Transverse colon (tissue), 4 donors: ENCODE results near the gene EYA2. TPM values are rescaled to one million over a fixed set of nuclear protein-coding genes. Genes with fewer than 3 reads are reported as not detected.

Experiments
- DNase-seq: peaks from one replicate; pipeline ENCODE4 v3.0.0-alpha.2; 2019
- H3K27ac ChIP-seq, 4 donors: fragments of 200-600 bp; sonication (generic); 2 replicates each; pipeline ENCODE4 v1.5.1; 2016 to 2018; ENCODE audit warnings: inconsistent platforms in 4 of 4
- H3K27me3 ChIP-seq: fragments of 200-600 bp; sonication (generic); 2 replicates; pipeline ENCODE4 v1.5.1; 2017; ENCODE audit warnings: inconsistent platforms
- H3K36me3 ChIP-seq, 4 donors: fragments of 200-600 bp; sonication (generic); 2 replicates each; pipeline ENCODE4 v1.5.1; 2017 to 2019; ENCODE audit warnings: inconsistent platforms in 4 of 4
- H3K4me1 ChIP-seq, 4 donors: fragments of 200-600 bp; sonication (generic); 2 replicates each; pipeline ENCODE4 v1.5.1; 2017 to 2020; ENCODE audit warnings: inconsistent platforms in 4 of 4
- H3K4me3 ChIP-seq, 4 donors: fragments of 200-600 bp; sonication (generic); 1 replicate in 1 of 4; 2 replicates in 3 of 4; pipeline versions ENCODE4 v1.5.1 to v1.6.1; 2017 to 2019; ENCODE audit warnings: inconsistent platforms in 4 of 4
- H3K9me3 ChIP-seq, 2 donors: fragments of 200-600 bp; sonication (generic); 2 replicates each; pipeline ENCODE4 v1.5.1; 2017 to 2019; ENCODE audit warnings: inconsistent platforms in 2 of 2
- CTCF ChIP-seq, 5 experiments: fragments of 200-600 bp in 3 of 5; fragments of 450-650 bp in 2 of 5; sonication (generic) in 3 of 5; IDR thresholded peaks; 1 replicate in 2 of 5; 2 replicates in 3 of 5; pipeline ENCODE4 v1.5.1; 2016 to 2017; ENCODE audit warnings: antibody characterized with exemption in 5 of 5, inconsistent platforms in 3 of 5, mild to moderate bottlenecking in 2 of 5, moderate library complexity in 1 of 5
- EP300 ChIP-seq: sonication (generic); formaldehyde crosslinking; IDR thresholded peaks from one replicate; pipeline ENCODE4 v1.6.1; 2017; ENCODE audit warnings: antibody characterized with exemption, low read depth
- POLR2A ChIP-seq: fragments of 450-650 bp; IDR thresholded peaks from one replicate; pipeline ENCODE4 v1.6.1; 2016; ENCODE audit warnings: antibody characterized with exemption, mild to moderate bottlenecking, moderate library complexity
- POLR2AphosphoS5 ChIP-seq, 3 donors: sonication (generic); formaldehyde crosslinking; IDR thresholded peaks; one replicate each; pipeline ENCODE4 v1.6.1; 2016; ENCODE audit warnings: antibody characterized with exemption in 3 of 3
- WGBS, 2 donors: methylation state at CpG; one replicate each; pipeline ENCODE4 v1.1.5; 2018; ENCODE audit warnings: low coverage in 1 of 2; 5-methylcytosine and 5-hydroxymethylcytosine counted together
- in situ Hi-C, 4 donors: fragments of 200-750 bp; cut with MboI; loops; one replicate each; pipeline versions ENCODE4 v1.15.0 to v1.15.1; 2017; ENCODE audit warnings: low sequenced_read_pairs in 3 of 4, low pct_ligation_motif_present in 1 of 4, low pct_unique_long_range_greater_than_20kb in 1 of 4
- intact Hi-C: fragments of 100-400 bp; cut with DNase I; formaldehyde crosslinking; loops from one replicate; pipeline ENCODE4 v1.15.1; 2023; ENCODE audit warnings: low total_unique reads
- total RNA-seq, 4 donors: library from RNA; depleted of rRNA; stranded (reverse); fragments of >200 nt; gene quantifications; one replicate each; pipeline ENCODE4 v1.1.0, GENCODE V29; 2016

The EYA2 gene
- total RNA-seq, 4 donors from 2014 or later: 4.5 to 17.5 (median 10.9) TPM

GRCh38 chr20:47110819-47111218 is 216.2 kb downstream of the EYA2 start:
- peaks cover 9 to 11% of the 10 kb centered on the region in 2 donors for H3K9me3 ChIP-seq
- no peak overlapping the region for H3K27ac ChIP-seq
- in situ Hi-C loops (no loop called here), intact Hi-C loops (no loop called here)
- no peaks in the 10 kb centered on the region for H3K4me1 ChIP-seq
- no peak for TF ChIP-seq POLR2AphosphoS5 (IDR thresholded peaks at IDR 0.05)
- TF ChIP-seq POLR2A: no peak
- TF ChIP-seq EP300: no peak
- no peak for TF ChIP-seq CTCF (IDR thresholded peaks at IDR 0.05)
- H3K4me3 ChIP-seq: no peak overlapping the region
- peaks cover 0 to 5% (median 0%) of the 10 kb centered on the region in 4 donors for H3K36me3 ChIP-seq
- DNase-seq: no peak
- 70% methylated on average over 1 of the region's 1 CpG; no CpG with 5 or more reads in 1 of the 2 donors for WGBS, 2 donors
- H3K27me3 ChIP-seq: no peaks in the 10 kb centered on the region

GRCh38 chr20:47111576-47111975 is 216.9 kb downstream of the EYA2 start:
- peaks cover 0 to 5% (median 0%) of the 10 kb centered on the region in 4 donors for H3K36me3 ChIP-seq
- H3K4me1 ChIP-seq: no peaks in the 10 kb centered on the region
- DNase-seq: no peak
- no peaks in the 10 kb centered on the region for H3K27me3 ChIP-seq
- intact Hi-C loops: no loop called here
- in situ Hi-C loops: no loop called here
- TF ChIP-seq POLR2AphosphoS5 (IDR thresholded peaks at IDR 0.05) (no peak), POLR2A (no peak), EP300 (no peak), CTCF (IDR thresholded peaks at IDR 0.05) (no peak)
- peaks cover 9 to 11% of the 10 kb centered on the region in 2 donors for H3K9me3 ChIP-seq
- H3K27ac ChIP-seq: no peak overlapping the region
- 75% methylated on average over 5 of the region's 5 CpGs; no CpG with 5 or more reads in 1 of the 2 donors for WGBS, 2 donors
- no peak overlapping the region for H3K4me3 ChIP-seq

GRCh38 chr20:47113362-47114109 is 218.9 kb downstream of the EYA2 start:
- TF ChIP-seq POLR2A: no peak
- TF ChIP-seq EP300: no peak
- TF ChIP-seq POLR2AphosphoS5 (IDR thresholded peaks at IDR 0.05): no peak
- no peak for TF ChIP-seq CTCF (IDR thresholded peaks at IDR 0.05)
- DNase-seq: no peak
- Histone ChIP-seq H3K36me3 (peaks cover 0 to 5% (median 0%) of the 10 kb centered on the region in 4 donors), H3K27me3 (no peaks in the 10 kb centered on the region), H3K4me1 (peaks cover 0 to 13% (median 13%) of the 10 kb centered on the region in 4 donors), H3K4me3 (no peak overlapping the region), H3K9me3 (peaks cover 9 to 11% of the 10 kb centered on the region in 2 donors), H3K27ac (no peak overlapping the region)
- intact Hi-C loops: no loop called here
- in situ Hi-C loops: no loop called here
- 66% methylated on average over 5 of the region's 5 CpGs; no CpG with 5 or more reads in 1 of the 2 donors for WGBS, 2 donors

- no peak overlapping the region for H3K4me3 ChIP-seq
- peaks cover 4 to 5% of the 10 kb centered on the region in 2 donors for H3K9me3 ChIP-seq
- H3K27ac ChIP-seq: no peak overlapping the region
- intact Hi-C loops: no loop called here
- H3K36me3 ChIP-seq: peaks cover 0 to 3% (median 0%) of the 10 kb centered on the region in 4 donors
- in situ Hi-C loops: no loop called here
- peaks cover 0 to 13% (median 13%) of the 10 kb centered on the region in 4 donors for H3K4me1 ChIP-seq
- TF ChIP-seq CTCF (IDR thresholded peaks at IDR 0.05): no peak
- no peak for TF ChIP-seq POLR2AphosphoS5 (IDR thresholded peaks at IDR 0.05)
- TF ChIP-seq EP300: no peak
- no peak for TF ChIP-seq POLR2A
- WGBS, 2 donors: 60 to 82% methylated on average over 1 to 4 of the region's 4 CpGs
- no peaks in the 10 kb centered on the region for H3K27me3 ChIP-seq
- no peak for DNase-seq
Observed at GRCh38 chr20:47115694-47116093, 221.1 kb downstream of the EYA2 start.
